Subcutaneous abdominal adipose tissue (tissue), 5 donors: ENCODE data around the gene CALN1.

Experiments
- H3K27ac ChIP-seq: one replicate; pipeline ENCODE4 v1.7.0; 2013; ENCODE audit warnings: low read depth, mild to moderate bottlenecking, inconsistent platforms, low read length, moderate library complexity
- H3K27me3 ChIP-seq, 5 donors: one replicate each; pipeline ENCODE4 v1.7.0; 2013; ENCODE audit warnings: low read length in 5 of 5, inconsistent platforms in 1 of 5; ENCODE audit not compliant: control insufficient read depth in 5 of 5, insufficient read depth in 4 of 5
- H3K36me3 ChIP-seq, 5 donors: one replicate each; pipeline ENCODE4 v1.7.0; 2013; ENCODE audit warnings: low read length in 5 of 5; ENCODE audit not compliant: control insufficient read depth in 5 of 5, insufficient read depth in 5 of 5
- H3K4me1 ChIP-seq, 5 donors: one replicate each; pipeline ENCODE4 v1.7.0; 2013; ENCODE audit warnings: low read length in 5 of 5, mild to moderate bottlenecking in 3 of 5, moderate library complexity in 1 of 5; ENCODE audit not compliant: control insufficient read depth in 5 of 5, insufficient read depth in 5 of 5
- H3K4me3 ChIP-seq, 5 donors: one replicate each; pipeline ENCODE4 v1.7.0; 2013; ENCODE audit warnings: low read length in 5 of 5, low read depth in 1 of 5
- H3K9ac ChIP-seq, 5 donors: one replicate each; pipeline ENCODE4 v1.7.0; 2013; ENCODE audit warnings: low read length in 5 of 5, mild to moderate bottlenecking in 4 of 5, moderate library complexity in 3 of 5
- H3K9me3 ChIP-seq, 5 donors: one replicate each; pipeline ENCODE4 v1.7.0; 2013; ENCODE audit warnings: low read length in 5 of 5; ENCODE audit not compliant: control insufficient read depth in 5 of 5
- donor health status: healthy.
- donor health status: healthy.
- donor health status: healthy.
- donor health status: healthy.
- donor health status: healthy.

Gene CALN1

DNA sequence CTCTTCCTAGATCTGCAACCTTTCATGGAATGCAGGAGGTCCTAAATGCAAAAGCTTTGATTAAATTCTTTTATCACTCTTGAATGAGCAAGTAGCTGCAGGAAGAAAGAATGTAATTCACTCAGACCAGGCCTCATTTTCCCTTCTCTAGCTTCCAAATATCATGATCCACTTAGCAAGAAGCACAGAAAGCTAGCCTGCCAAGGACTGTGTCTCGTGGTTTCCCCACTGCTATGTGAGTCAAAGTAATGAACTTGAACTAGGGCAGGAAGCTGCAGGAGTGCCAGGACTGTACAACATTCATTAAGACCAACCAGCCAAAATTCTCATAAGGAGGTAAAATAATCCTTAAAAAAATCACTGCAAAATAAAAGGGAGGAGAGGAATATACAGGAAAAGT lies 379.2 kb downstream of the CALN1 start:
- Histone ChIP-seq H3K4me1 (peaks cover 0 to 3% (median 0%) of the 10 kb centered on the region in 5 donors), H3K4me3 (no peak overlapping the region), H3K36me3 (no peaks in the 10 kb centered on the region), H3K9ac (no peak overlapping the region), H3K27ac (no peak overlapping the region), H3K9me3 (peaks cover 0 to 12% (median 0%) of the 10 kb centered on the region in 5 donors), H3K27me3 (no peaks in the 10 kb centered on the region)

DNA sequence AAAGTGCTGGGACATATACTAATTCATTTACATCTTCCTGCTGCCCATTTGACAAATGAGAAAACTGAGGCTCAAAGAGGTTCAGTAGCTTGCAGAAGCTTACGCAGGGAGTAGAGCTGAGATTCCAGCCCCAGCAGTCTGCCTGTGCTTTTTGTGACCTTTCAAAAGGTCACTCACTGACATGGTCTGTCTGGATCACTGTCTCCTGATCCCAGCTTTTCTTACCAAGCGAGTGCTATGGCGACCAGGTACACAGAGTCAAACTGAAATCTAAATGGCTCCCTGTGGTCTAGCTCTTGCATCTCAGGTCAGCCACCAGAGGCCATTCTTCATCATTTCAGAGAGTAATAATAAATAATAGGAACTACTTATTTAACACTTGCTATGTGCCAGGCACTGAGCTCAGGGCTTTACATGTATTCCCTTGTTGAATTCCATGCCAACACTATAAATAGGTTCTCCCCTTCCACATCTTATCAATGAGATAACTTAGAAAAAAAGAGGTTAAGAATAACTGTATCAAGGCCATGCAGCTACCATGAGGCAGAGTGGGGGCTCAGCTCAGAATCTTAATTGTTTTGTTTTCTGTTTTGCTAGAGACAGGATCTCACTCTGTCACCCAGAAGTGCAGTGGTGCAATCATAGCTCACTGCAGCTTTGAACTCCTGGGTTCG lies 381.0 kb downstream of the CALN1 start:
- Histone ChIP-seq H3K4me3 (no peak overlapping the region), H3K36me3 (no peaks in the 10 kb centered on the region), H3K4me1 (peaks cover 0 to 3% (median 0%) of the 10 kb centered on the region in 5 donors), H3K9ac (no peak overlapping the region), H3K27ac (no peak overlapping the region), H3K27me3 (no peaks in the 10 kb centered on the region), H3K9me3 (peaks cover 0 to 2% (median 0%) of the 10 kb centered on the region in 5 donors)

DNA sequence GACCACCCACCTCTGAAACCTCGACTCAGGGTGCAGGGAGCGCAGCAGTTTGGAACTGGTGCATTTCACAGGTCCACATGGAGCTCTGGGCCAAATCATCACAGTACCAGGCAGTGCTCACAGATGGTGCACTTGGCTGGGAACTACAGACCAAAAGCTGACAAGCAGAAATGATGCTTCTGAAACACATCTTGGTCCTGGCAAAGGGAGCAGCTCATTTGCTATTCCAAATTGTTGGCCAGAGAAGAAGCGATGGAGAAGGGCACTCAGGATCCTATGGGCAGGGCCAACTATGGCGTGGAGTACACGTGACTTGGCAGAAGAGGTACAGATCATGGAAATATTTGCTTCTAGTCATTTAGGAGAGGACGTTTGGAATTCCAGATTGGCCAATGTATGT lies 383.9 kb downstream of the CALN1 start:
- Histone ChIP-seq H3K9ac (no peak overlapping the region), H3K36me3 (no peaks in the 10 kb centered on the region), H3K9me3 (no peaks in the 10 kb centered on the region), H3K27ac (no peak overlapping the region), H3K27me3 (no peaks in the 10 kb centered on the region), H3K4me1 (peaks cover 0 to 3% (median 0%) of the 10 kb centered on the region in 5 donors), H3K4me3 (no peak overlapping the region)

DNA sequence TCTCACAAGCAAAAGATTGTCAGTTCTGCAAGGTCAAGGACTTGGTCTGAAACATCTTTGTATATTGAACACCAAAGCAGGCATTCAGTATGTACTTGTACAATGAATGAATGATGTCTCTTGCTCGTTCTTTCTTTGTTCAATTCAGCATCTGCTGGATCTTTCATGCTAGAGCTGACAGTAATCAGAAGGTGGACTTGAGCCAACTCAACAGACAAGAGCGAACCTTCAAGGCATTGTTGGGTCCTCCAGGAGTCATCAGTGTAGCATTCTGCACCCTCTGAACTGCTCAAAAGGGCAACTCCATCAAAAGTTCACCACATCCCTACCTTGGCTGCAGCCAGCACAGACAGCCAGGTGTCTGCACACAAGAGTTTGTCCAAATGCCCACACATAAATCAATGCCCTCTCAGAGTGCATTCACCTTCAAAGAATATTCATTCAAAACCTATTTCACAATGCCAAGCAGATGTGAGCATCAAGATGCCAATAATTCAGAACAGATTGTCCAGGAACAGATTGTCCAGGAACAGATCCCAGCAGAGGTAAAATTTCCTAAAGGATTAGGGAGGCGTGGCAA lies 386.7 kb downstream of the CALN1 start:
- H3K9ac ChIP-seq = no peak overlapping the region
- no peak overlapping the region for H3K4me3 ChIP-seq
- H3K27me3 ChIP-seq = no peaks in the 10 kb centered on the region
- no peaks in the 10 kb centered on the region for H3K36me3 ChIP-seq
- H3K4me1 ChIP-seq = no peaks in the 10 kb centered on the region
- H3K27ac ChIP-seq = no peak overlapping the region
- H3K9me3 ChIP-seq = peaks cover 0 to 5% (median 0%) of the 10 kb centered on the region in 5 donors

DNA sequence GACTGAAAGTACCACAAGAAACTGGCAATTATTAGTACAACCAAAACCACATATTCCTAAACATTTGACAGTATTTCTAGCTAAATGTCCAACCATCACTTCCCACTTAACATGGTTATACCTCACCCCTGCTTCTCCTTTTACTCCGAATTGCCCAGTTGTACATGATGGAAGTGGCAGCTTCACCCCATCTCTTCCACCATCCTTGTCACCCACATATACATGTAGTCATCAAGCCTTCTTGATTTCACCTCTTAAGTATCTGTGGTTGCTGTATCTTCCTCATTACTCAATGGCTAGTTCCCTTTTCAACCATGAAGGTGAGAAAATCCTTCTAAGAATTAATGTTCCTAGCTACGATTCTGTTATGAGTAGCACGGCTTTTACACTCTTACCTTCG lies 388.2 kb downstream of the CALN1 start:
- Histone ChIP-seq H3K27me3 (no peaks in the 10 kb centered on the region), H3K4me3 (no peak overlapping the region), H3K27ac (no peak overlapping the region), H3K9me3 (peaks cover 4 to 14% (median 10%) of the 10 kb centered on the region in 5 donors), H3K36me3 (no peaks in the 10 kb centered on the region), H3K4me1 (no peaks in the 10 kb centered on the region), H3K9ac (no peak overlapping the region)

DNA sequence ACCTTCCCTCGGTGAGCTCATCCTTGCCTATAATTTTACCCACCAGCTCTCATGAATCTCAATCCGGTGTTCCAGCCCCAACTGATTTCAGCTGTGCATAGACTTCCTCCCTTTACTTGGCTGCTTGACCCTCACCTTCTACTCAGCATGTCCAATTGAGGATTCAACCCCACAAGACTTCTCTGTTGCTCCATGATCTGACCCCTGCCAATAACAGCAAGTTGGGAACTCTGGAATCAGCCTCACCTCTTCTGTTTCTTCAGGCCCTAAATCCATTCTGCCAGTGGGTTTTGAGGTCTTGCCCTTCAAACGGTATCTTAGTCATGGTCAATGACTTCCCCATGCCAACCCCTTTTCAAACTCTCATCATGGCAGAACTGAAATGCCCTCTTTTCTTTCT lies 390.4 kb downstream of the CALN1 start:
- H3K9me3 ChIP-seq = peaks cover 4 to 14% (median 10%) of the 10 kb centered on the region in 5 donors
- no peak overlapping the region for H3K27ac ChIP-seq
- H3K36me3 ChIP-seq = no peaks in the 10 kb centered on the region
- no peak overlapping the region for H3K4me3 ChIP-seq
- no peaks in the 10 kb centered on the region for H3K4me1 ChIP-seq
- H3K9ac ChIP-seq = no peak overlapping the region
- H3K27me3 ChIP-seq = no peaks in the 10 kb centered on the region

DNA sequence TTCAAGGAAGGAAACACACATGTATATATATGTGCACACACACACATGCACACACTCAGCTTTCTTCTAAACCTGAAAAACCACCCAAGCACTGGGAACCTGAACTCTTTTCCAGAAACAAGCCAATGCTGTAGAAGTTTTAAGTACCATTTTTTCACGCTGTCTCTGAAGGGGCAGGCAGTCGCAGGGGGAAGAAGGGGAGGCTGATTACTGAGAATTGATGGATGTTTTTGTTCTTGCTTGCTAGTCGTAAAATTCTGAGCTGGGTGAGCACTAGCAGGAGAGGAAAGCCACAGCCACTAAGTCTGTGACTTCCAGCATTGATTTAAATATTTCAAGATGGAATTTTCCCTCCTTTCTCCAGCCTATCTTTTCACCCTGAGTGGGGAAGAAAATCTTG lies 391.8 kb downstream of the CALN1 start:
- no peak overlapping the region for H3K4me3 ChIP-seq
- H3K36me3 ChIP-seq = no peaks in the 10 kb centered on the region
- no peaks in the 10 kb centered on the region for H3K27me3 ChIP-seq
- no peaks in the 10 kb centered on the region for H3K4me1 ChIP-seq
- H3K27ac ChIP-seq = no peak overlapping the region
- H3K9me3 ChIP-seq = peaks cover 4 to 14% (median 10%) of the 10 kb centered on the region in 5 donors
- H3K9ac ChIP-seq = no peak overlapping the region

DNA sequence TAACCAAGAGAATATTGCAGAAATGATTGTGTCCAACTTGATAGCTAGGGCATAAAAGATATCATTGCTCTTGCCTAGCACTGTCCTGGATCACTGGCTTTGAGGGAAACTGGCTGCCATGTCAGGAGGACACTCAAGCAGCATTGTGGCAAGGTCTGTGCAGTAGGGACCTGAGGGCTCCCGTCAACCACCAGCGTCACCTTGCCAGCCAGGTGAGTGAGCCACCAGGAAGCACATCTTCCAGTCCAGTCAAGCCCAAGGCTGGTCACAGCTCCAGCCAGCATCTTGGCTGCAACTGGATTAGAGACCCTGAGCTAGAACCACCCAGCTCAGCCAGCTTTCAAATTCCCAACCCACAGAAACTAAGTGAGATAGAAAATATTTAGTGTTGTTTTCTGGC lies 392.7 kb downstream of the CALN1 start:
- Histone ChIP-seq H3K27ac (no peak overlapping the region), H3K4me3 (no peak overlapping the region), H3K9me3 (peaks cover 4 to 14% (median 10%) of the 10 kb centered on the region in 5 donors), H3K4me1 (no peaks in the 10 kb centered on the region), H3K36me3 (no peaks in the 10 kb centered on the region), H3K27me3 (no peaks in the 10 kb centered on the region), H3K9ac (no peak overlapping the region)

DNA sequence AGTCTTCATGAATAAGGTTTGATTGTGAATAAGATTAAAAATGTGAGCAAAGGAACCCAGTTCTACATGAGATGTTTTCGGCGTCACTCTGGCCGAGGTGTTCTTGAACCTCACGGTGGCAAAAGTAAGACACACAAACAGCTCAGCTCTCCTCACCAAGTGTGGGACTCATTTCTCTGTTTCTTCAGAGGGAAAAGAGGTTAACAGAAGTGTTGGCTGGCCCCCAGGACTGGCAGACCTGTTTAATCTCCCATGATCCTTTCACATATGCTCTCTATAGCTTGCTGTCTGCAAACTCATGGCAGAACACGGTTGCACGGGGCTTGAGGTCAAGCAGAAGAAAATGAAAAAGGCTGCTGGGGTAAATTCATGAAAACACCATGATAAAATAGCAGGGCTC lies 394.4 kb downstream of the CALN1 start:
- Histone ChIP-seq H3K4me3 (no peak overlapping the region), H3K9ac (no peak overlapping the region), H3K9me3 (peaks cover 4 to 14% (median 10%) of the 10 kb centered on the region in 5 donors), H3K27me3 (no peaks in the 10 kb centered on the region), H3K36me3 (no peaks in the 10 kb centered on the region), H3K4me1 (no peaks in the 10 kb centered on the region), H3K27ac (no peak overlapping the region)

DNA sequence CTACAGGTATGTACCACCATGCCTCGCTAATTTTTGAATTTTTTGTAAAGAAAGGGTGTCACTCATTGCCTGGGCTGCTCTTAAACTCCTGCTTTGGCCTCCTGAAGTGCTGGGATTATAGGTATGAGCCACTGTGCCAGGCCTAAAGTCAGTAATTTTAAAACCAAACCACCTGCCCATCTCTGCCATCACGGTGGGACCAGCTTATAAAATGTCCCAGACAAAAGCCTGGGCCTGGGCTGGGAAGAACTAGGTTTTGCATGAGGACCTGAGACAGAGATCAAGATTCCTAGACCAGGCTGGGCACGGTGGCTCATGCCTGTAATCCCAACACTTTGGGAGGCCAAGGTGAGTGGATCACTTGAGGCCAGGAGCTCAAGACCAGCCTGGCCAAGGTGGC lies 395.6 kb downstream of the CALN1 start:
- H3K27ac ChIP-seq = no peak overlapping the region
- H3K9me3 ChIP-seq = peaks cover 4 to 14% (median 10%) of the 10 kb centered on the region in 5 donors
- H3K4me3 ChIP-seq = no peak overlapping the region
- no peaks in the 10 kb centered on the region for H3K27me3 ChIP-seq
- no peaks in the 10 kb centered on the region for H3K4me1 ChIP-seq
- no peak overlapping the region for H3K9ac ChIP-seq
- H3K36me3 ChIP-seq = no peaks in the 10 kb centered on the region
